ENCODE results near the gene PLEKHG3.

PLEKHG3 gene

DNA sequence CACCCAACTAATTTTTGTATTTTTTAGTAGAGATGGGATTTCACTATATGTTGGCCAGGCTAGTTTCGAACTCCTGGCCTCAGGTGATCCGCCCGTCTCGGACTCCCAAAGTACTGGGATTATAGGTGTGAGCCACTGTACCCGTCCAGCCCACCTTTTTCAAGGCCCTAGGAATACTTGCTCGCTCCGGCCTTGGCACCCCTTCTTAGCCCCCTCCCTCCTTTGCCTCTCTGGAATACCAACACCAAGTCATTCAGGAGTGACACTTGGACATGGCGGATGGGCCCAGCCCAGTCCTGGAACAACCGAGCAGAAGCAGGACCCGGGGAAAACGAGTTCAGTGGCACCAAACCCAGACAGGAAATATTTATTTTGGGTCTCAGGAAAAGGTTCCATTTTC lies 29.1 kb downstream of the PLEKHG3 start:
- no peaks in the 10 kb centered on the region for H3K79me2 ChIP-seq (ENCODE audit: low read length)
- H3K9ac ChIP-seq (ENCODE audit: low read length): no peak overlapping the region
- H3K27ac ChIP-seq (ENCODE audit: low read length): no peak overlapping the region
- no peak overlapping the region for H3K4me2 ChIP-seq (ENCODE audit: low read depth, low read length)
- DNase-seq: no peak
- H3F3A ChIP-seq (ENCODE audit: insufficient read depth, low read length): no peaks in the 10 kb centered on the region
- H3K9me3 ChIP-seq (replicated peaks; ENCODE audit: insufficient read depth, low read length): no peaks in the 10 kb centered on the region
- no peaks in the 10 kb centered on the region for H3K27me3 ChIP-seq (replicated peaks; ENCODE audit: insufficient read depth, low read length)
- H4K20me1 ChIP-seq (ENCODE audit: insufficient read depth, low read length): no peaks in the 10 kb centered on the region
- H2AFZ ChIP-seq (ENCODE audit: low read length): no peak overlapping the region
- no peak for TF ChIP-seq EZH2phosphoT487 (IDR thresholded peaks at IDR 0.05; ENCODE audit: low read length)
- TF ChIP-seq, protein P1, sequence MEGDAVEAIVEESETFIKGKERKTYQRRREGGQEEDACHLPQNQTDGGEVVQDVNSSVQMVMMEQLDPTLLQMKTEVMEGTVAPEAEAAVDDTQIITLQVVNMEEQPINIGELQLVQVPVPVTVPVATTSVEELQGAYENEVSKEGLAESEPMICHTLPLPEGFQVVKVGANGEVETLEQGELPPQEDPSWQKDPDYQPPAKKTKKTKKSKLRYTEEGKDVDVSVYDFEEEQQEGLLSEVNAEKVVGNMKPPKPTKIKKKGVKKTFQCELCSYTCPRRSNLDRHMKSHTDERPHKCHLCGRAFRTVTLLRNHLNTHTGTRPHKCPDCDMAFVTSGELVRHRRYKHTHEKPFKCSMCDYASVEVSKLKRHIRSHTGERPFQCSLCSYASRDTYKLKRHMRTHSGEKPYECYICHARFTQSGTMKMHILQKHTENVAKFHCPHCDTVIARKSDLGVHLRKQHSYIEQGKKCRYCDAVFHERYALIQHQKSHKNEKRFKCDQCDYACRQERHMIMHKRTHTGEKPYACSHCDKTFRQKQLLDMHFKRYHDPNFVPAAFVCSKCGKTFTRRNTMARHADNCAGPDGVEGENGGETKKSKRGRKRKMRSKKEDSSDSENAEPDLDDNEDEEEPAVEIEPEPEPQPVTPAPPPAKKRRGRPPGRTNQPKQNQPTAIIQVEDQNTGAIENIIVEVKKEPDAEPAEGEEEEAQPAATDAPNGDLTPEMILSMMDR (IDR thresholded peaks at IDR 0.05; ENCODE audit: low read length): no peak
- no peak for TF ChIP-seq EZH2 (optimal IDR thresholded peaks at IDR 0.05; ENCODE audit: low read depth, low read length)
- H3K4me3 ChIP-seq (ENCODE audit: low read length): no peak overlapping the region
- H3K36me3 ChIP-seq (replicated peaks; ENCODE audit: insufficient read depth, low read length): no peaks in the 10 kb centered on the region
- H3K4me1 ChIP-seq (ENCODE audit: low read length): no peaks in the 10 kb centered on the region
- no peaks in the 10 kb centered on the region for H3K9me2 ChIP-seq (replicated peaks; ENCODE audit: insufficient read depth, low read length)

DNA sequence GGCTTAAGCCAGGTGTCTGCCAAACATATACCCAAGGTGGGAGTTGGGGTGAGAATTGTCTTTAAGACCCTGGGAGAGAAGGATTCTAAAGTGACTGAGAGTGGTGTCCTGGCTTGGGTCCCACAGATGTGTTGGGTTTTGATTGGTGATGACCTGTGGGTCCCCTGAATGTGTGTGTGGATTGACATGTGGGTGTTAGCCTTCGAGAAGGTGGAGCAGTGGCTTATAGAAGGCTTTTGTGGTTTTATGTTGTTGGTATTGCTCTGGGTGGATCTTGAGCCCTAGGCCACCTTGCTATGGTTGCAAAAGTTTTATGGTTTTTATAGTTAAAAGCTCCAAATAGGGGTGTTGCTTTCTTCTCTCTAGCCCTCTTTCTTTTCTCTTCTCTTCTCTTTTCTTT lies 29.7 kb downstream of the PLEKHG3 start:
- no peak overlapping the region for H3K4me2 ChIP-seq (ENCODE audit: low read depth, low read length)
- no peaks in the 10 kb centered on the region for H3K9me2 ChIP-seq (replicated peaks; ENCODE audit: insufficient read depth, low read length)
- no peaks in the 10 kb centered on the region for H3K79me2 ChIP-seq (ENCODE audit: low read length)
- H3F3A ChIP-seq (ENCODE audit: insufficient read depth, low read length): no peaks in the 10 kb centered on the region
- no peaks in the 10 kb centered on the region for H3K36me3 ChIP-seq (replicated peaks; ENCODE audit: insufficient read depth, low read length)
- H3K9ac ChIP-seq (ENCODE audit: low read length): no peak overlapping the region
- DNase-seq: no peak
- no peaks in the 10 kb centered on the region for H3K27me3 ChIP-seq (replicated peaks; ENCODE audit: insufficient read depth, low read length)
- H3K4me1 ChIP-seq (ENCODE audit: low read length): no peaks in the 10 kb centered on the region
- H2AFZ ChIP-seq (ENCODE audit: low read length): no peak overlapping the region
- TF ChIP-seq, protein P1 (IDR thresholded peaks at IDR 0.05; ENCODE audit: low read length): no peak
- no peak for TF ChIP-seq EZH2 (optimal IDR thresholded peaks at IDR 0.05; ENCODE audit: low read depth, low read length)
- TF ChIP-seq EZH2phosphoT487 (IDR thresholded peaks at IDR 0.05; ENCODE audit: low read length): no peak
- H3K4me3 ChIP-seq (ENCODE audit: low read length): no peak overlapping the region
- H3K27ac ChIP-seq (ENCODE audit: low read length): no peak overlapping the region
- no peaks in the 10 kb centered on the region for H3K9me3 ChIP-seq (replicated peaks; ENCODE audit: insufficient read depth, low read length)
- no peaks in the 10 kb centered on the region for H4K20me1 ChIP-seq (ENCODE audit: insufficient read depth, low read length)

DNA sequence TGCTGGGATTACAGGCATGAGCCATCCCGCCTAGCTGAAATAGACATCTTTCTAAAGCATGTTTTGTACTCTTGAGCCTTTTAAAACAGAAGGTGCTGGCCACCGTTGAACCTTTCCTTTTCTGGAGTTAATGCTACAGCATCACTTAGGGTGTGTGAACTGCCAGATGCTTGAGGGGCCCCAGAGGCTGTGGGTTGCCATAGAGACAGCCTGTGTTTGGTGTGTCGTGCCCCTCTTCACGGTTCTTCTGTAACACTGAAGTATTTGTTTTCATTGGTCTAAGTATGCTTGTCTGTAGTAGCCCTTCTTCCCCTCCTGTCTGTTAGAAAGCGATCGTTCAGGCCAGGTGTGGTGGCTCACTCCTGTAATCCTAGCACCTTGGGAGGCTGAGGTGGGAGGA lies 30.8 kb downstream of the PLEKHG3 start:
- Histone ChIP-seq H3K27ac (ENCODE audit: low read length) (no peak overlapping the region), H3K36me3 (replicated peaks; ENCODE audit: insufficient read depth, low read length) (no peaks in the 10 kb centered on the region)
- TF ChIP-seq EZH2phosphoT487 (IDR thresholded peaks at IDR 0.05; ENCODE audit: low read length) (no peak), EZH2 (optimal IDR thresholded peaks at IDR 0.05; ENCODE audit: low read depth, low read length) (no peak)
- TF ChIP-seq, protein P1 (IDR thresholded peaks at IDR 0.05; ENCODE audit: low read length): no peak

More for the DNA sequence above, 30.8 kb downstream of the PLEKHG3 start:
- H3K9me3 ChIP-seq (replicated peaks; ENCODE audit: insufficient read depth, low read length): no peaks in the 10 kb centered on the region
- no peak overlapping the region for H2AFZ ChIP-seq (ENCODE audit: low read length)
- no peaks in the 10 kb centered on the region for H4K20me1 ChIP-seq (ENCODE audit: insufficient read depth, low read length)
- DNase-seq: no peak
- no peaks in the 10 kb centered on the region for H3F3A ChIP-seq (ENCODE audit: insufficient read depth, low read length)
- H3K79me2 ChIP-seq (ENCODE audit: low read length): no peaks in the 10 kb centered on the region
- H3K4me2 ChIP-seq (ENCODE audit: low read depth, low read length): no peak overlapping the region
- no peaks in the 10 kb centered on the region for H3K27me3 ChIP-seq (replicated peaks; ENCODE audit: insufficient read depth, low read length)
- H3K4me3 ChIP-seq (ENCODE audit: low read length): no peak overlapping the region
- H3K9ac ChIP-seq (ENCODE audit: low read length): no peak overlapping the region
- H3K9me2 ChIP-seq (replicated peaks; ENCODE audit: insufficient read depth, low read length): no peaks in the 10 kb centered on the region
- H3K4me1 ChIP-seq (ENCODE audit: low read length): no peaks in the 10 kb centered on the region

Data from MM.1S (cell line).